Measurements from ENCODE around the gene WDR7.

WDR7 gene

DNA sequence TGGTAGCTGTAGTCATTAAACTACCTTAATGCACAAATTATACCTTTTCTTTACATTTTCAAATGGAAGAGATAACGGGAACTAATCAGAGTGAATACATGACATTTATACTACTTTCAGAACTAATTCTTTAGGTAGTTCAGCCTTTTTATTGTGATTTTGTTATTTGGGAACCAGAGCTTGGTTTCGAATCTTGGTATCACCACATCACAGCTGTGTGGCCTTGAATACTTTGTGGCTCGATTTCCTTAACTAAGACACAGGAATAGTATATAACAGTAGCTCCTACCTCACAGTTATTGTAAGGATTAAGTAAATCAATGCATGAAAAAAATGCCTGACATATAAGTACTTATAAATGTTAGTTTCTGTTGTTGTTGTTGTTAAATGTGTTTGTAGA is 240.0 kb downstream of the WDR7 start:
- Histone ChIP-seq H4K20me1 (ENCODE audit: insufficient read depth) (no peaks in the 10 kb centered on the region), H3K4me1 (ENCODE audit: low read depth, poor library complexity, severe bottlenecking) (peaks cover 17% of the 10 kb centered on the region), H3K27me3 (ENCODE audit: insufficient read depth, low read depth) (no peaks in the 10 kb centered on the region), H3K9ac (no peak overlapping the region), H2AFZ (ENCODE audit: low read depth) (no peak overlapping the region), H3K4me2 (peak overlapping the region; percentile 17; the same call in 1 of the 2 replicates), H3K27ac (peak overlapping the region; percentile 4; the same call in 1 of the 2 replicates), H3K79me2 (ENCODE audit: insufficient read depth, low read depth) (no peaks in the 10 kb centered on the region), H3K36me3 (ENCODE audit: insufficient read depth) (no peaks in the 10 kb centered on the region), H3K4me3 (IDR thresholded peaks at IDR 0.05; ENCODE audit: insufficient read depth, low read depth, low read length) (no peak overlapping the region)
- TF ChIP-seq, protein P1, sequence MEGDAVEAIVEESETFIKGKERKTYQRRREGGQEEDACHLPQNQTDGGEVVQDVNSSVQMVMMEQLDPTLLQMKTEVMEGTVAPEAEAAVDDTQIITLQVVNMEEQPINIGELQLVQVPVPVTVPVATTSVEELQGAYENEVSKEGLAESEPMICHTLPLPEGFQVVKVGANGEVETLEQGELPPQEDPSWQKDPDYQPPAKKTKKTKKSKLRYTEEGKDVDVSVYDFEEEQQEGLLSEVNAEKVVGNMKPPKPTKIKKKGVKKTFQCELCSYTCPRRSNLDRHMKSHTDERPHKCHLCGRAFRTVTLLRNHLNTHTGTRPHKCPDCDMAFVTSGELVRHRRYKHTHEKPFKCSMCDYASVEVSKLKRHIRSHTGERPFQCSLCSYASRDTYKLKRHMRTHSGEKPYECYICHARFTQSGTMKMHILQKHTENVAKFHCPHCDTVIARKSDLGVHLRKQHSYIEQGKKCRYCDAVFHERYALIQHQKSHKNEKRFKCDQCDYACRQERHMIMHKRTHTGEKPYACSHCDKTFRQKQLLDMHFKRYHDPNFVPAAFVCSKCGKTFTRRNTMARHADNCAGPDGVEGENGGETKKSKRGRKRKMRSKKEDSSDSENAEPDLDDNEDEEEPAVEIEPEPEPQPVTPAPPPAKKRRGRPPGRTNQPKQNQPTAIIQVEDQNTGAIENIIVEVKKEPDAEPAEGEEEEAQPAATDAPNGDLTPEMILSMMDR (conservative IDR thresholded peaks at IDR 0.05; ENCODE audit: low read depth, low read length): no peak

DNA sequence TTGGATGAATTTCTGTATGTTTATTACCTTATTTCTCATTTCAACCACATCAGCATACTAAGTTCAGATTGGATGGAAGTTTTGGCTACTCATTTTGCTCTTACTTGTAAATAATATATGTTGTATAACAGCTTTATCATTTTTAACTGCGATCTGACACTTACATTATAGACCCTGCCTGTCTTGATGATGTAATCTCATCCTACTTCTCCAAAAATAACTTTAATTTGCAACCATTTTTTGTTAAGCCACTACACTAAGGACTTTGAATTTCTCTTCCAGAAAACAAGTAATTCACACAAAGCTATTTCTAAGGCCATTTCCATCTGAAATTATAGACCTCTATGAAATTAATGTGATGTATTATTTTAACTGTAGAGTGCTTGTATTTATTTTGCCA is 240.7 kb downstream of the WDR7 start:
- Histone ChIP-seq H3K79me2 (ENCODE audit: insufficient read depth, low read depth) (no peaks in the 10 kb centered on the region), H2AFZ (ENCODE audit: low read depth) (no peak overlapping the region), H3K9ac (no peak overlapping the region), H4K20me1 (ENCODE audit: insufficient read depth) (no peaks in the 10 kb centered on the region), H3K4me3 (IDR thresholded peaks at IDR 0.05; ENCODE audit: insufficient read depth, low read depth, low read length) (no peak overlapping the region), H3K36me3 (ENCODE audit: insufficient read depth) (no peaks in the 10 kb centered on the region), H3K4me2 (no peak overlapping the region), H3K4me1 (ENCODE audit: low read depth, poor library complexity, severe bottlenecking) (peaks cover 17% of the 10 kb centered on the region), H3K27ac (peak overlapping the region; percentile 4; the same call in 1 of the 2 replicates), H3K27me3 (ENCODE audit: insufficient read depth, low read depth) (no peaks in the 10 kb centered on the region)
- TF ChIP-seq, protein P1 (conservative IDR thresholded peaks at IDR 0.05; ENCODE audit: low read depth, low read length): no peak

DNA sequence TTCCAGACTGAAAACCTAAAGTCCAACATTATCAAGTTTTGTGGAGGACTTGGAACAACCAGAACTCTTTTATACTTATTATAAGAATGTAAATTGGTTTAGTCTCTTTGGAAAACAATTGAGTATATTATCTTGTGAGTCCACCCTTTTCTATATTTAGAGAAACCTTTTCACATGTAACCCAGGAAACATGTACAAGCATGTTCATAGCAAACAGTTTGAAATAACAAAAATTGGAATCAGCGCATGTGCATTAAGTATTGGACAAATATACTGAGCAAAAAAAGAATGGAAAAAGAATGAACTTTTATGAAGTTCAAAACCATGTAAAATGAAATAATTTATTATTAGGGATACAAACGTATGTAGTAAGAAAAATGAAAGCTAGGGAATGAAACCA is 246.0 kb downstream of the WDR7 start:
- Histone ChIP-seq H2AFZ (ENCODE audit: low read depth) (no peak overlapping the region), H3K36me3 (ENCODE audit: insufficient read depth) (no peaks in the 10 kb centered on the region), H4K20me1 (ENCODE audit: insufficient read depth) (no peaks in the 10 kb centered on the region), H3K4me1 (ENCODE audit: low read depth, poor library complexity, severe bottlenecking) (no peaks in the 10 kb centered on the region), H3K27me3 (ENCODE audit: insufficient read depth, low read depth) (no peaks in the 10 kb centered on the region), H3K4me2 (no peak overlapping the region), H3K9ac (no peak overlapping the region), H3K27ac (no peak overlapping the region), H3K4me3 (IDR thresholded peaks at IDR 0.05; ENCODE audit: insufficient read depth, low read depth, low read length) (no peak overlapping the region), H3K79me2 (ENCODE audit: insufficient read depth, low read depth) (no peaks in the 10 kb centered on the region)
- TF ChIP-seq, protein P1 (conservative IDR thresholded peaks at IDR 0.05; ENCODE audit: low read depth, low read length): no peak

DNA sequence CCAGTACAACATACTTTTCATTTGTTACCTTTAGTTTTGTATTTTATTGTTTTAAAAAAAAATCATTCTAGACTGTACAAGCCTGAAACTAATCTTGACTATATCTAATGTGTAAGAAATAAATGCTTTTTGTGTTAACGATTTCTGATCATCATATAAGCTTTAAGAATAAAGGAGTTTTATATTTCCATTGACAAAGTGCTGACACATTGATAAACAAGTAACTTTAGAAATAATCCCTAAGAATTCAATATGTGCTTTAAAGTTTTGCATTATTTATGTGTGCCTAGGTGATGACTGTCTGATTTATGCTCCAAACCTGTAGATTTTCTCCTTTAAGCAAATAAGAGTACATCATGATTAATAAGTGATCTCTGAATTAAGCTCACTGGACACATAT is 248.5 kb downstream of the WDR7 start:
- Histone ChIP-seq H3K4me3 (IDR thresholded peaks at IDR 0.05; ENCODE audit: insufficient read depth, low read depth, low read length) (no peak overlapping the region), H3K79me2 (ENCODE audit: insufficient read depth, low read depth) (no peaks in the 10 kb centered on the region), H3K36me3 (ENCODE audit: insufficient read depth) (no peaks in the 10 kb centered on the region), H3K9ac (no peak overlapping the region), H3K27me3 (ENCODE audit: insufficient read depth, low read depth) (no peaks in the 10 kb centered on the region), H3K4me2 (no peak overlapping the region), H3K4me1 (ENCODE audit: low read depth, poor library complexity, severe bottlenecking) (no peaks in the 10 kb centered on the region), H2AFZ (ENCODE audit: low read depth) (no peak overlapping the region), H3K27ac (no peak overlapping the region), H4K20me1 (ENCODE audit: insufficient read depth) (no peaks in the 10 kb centered on the region)
- TF ChIP-seq, protein P1 (conservative IDR thresholded peaks at IDR 0.05; ENCODE audit: low read depth, low read length): no peak
